Fibroblast of peridontal ligament (primary cell): ENCODE data around the gene CBLC.

Experiments used
- DNase-seq: peaks from one replicate; pipeline ENCODE4 v3.0.0-alpha.2; 2010; ENCODE audit errors: extremely low read depth

CBLC gene

DNA sequence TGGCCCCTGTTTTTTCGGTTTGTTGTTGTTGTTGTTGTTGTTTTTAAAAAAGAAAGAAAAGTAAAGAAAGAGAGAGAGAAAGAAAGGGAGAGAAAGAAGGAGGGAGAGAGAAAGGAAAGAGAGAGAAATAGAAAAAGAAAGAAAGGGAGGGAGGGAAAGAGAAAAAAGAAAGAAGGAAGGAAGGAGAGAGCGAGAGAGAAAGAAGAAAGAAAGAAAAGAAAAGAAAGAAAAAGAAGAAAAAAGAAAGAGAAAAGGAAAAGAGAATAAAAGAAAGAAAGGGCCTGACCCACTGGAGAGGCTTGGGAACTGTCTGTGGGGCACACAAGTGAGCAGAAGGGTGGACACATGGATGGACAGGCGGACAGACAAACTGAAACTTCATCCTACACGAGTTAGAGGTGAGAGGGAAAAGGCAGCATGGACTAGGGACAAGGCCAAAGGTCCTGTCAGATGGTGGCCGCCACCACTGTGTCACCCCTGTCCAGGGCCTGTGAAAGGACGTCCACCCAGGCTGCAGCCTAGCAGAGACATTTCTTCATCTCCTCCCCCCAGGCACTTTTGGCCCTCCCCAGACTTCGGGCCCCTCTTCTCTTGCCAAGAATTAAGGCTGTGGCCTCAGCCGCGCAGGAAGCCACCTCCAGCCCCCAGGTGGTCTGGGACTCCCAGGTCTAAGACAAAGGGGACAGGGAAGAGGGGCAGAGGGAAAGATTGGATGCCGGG lies 22.1 kb downstream of the CBLC start:
- DNase-seq, result no peak

DNA sequence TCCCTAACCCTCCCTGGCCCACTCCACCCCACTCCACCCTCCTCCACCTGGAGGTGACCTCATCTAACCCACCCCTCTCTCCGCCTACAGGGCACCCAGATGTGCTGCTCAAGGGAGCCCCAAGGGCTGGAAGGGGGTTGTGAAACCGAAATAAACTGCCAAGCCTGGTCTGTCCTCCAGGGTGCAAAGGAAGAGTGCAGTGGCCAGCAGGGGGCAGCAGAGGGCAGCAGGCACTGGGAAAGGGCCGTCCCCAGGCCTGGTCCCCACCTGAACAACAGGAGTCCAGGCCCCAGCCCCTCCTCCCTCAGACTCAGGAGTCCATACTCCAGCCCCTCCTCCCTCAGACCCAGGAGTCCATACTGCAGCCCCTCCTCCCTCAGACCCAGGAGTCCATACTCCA lies 22.8 kb downstream of the CBLC start:
- DNase-seq, result peak; percentile 64

DNA sequence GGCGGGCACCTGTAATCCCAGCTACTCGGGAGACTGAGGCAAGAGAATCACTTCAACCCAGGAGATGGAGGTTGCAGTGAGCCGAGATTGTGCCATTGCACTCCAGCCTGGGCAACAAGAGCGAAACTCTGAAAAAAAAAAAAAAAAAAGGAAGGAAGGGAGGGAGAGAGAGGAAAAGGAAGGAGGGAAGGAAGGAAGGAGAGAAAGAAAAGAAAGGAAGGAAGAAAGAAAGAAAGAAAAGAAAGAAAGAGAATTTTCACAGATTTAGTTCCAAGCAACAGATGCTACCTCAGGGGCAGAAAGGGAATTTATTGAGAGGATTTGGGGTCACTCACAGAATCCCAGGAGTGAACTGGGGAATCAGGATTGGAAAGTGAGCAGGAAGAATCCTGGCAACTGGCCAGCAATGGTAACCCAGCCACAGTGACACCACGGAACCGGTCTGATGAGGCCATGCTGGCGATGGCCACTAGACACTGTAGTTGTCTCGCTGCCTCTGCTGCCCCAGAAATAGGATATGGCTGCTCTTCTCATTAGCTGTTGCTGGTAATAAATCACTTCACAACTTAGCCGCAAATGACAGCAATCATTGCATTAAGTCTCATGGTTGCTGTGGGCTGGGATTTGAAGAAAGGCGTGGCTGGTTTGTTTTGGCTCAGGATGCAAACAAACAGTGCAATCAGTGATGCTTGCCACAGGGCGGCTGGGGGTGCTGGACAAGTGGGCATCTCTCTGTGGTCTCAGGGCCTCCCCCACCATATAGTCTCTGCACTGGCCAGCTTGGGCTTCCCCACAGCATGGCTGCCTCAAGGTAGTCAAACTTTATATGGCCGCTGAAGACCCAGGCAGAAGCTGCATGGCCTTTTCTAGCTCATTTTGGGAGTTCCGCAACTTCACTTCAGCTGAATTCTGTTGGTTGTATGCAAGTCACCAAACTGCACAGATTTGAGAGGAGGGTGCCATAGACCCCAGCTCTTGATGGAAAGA lies 26.0 kb downstream of the CBLC start:
- DNase-seq, result no peak

- no peak for DNase-seq
These were observed 28.6 kb downstream of the CBLC start for GRCh38 chr19:44806291-44806690.

GRCh38 chr19:44807162-44807561 lies 29.5 kb downstream of the CBLC start:
- DNase-seq, result no peak

GRCh38 chr19:44807652-44808462 lies 30.2 kb downstream of the CBLC start:
- DNase-seq, result peak; percentile 18

- DNase-seq, result peak; percentile 44
These were observed 31.0 kb downstream of the CBLC start, which contains the start of gene BCAM for GRCh38 chr19:44808463-44809371. Gene BCAM, plus strand, starts transcription at chr19:44809103. Its CDS starts 22 bp downstream, at chr19:44809125.

- no peak for DNase-seq
These were observed 32.0 kb downstream of the CBLC start for GRCh38 chr19:44809577-44810233.

DNA sequence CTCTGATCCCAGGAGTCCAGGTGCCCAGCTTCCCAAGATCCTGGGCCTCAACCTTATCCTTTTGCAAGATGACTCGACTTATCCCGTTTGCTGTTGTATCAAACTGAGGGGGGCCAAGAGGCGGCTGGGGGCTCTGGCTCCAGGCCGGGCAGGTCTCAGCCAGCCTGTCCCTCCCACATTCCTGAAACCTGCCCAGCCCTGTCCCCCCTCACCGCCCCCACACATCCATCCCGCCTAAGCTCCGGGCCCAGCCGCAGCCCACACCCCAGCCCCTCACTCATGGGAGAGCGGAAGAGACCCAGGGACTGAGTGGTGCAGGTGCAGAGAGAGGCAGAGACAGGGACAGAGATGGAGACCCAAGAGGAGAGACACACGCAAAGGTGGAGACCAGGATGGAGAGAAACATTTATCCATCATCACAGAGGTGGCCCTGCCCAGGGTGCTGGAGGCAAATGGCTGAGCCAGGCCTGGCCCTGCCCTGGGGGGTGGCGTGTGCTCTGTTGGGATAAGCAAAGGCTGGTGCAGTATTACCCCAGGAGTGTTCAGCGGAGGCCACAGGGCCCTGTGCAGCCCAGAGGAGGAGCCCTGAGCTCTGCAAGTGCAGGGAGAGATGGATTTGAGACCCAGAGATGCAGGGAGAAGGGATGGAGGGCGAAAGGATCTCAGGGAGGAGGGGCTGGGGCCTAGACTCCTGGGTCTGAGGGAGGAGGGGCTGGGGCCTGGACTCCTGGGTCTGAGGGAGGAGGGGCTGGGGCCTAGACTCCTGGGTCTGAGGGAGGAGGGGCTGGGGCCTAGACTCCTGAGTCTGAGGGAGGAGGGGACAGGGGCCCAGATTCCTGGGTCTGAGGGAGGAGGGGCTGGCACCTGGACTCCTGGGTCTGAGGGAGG lies 32.8 kb downstream of the CBLC start:
- DNase-seq, result no peak

DNA sequence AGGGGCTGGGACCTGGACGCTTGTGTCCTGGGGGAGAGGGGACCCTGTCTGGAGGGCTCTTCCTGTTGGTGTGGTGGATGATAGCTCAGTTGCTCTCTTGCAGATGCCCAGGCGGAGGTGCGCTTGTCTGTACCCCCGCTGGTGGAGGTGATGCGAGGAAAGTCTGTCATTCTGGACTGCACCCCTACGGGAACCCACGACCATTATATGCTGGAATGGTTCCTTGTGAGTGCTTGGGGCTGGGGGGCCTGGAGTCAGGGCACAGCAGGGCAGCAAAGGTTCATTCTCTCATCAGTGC lies 33.4 kb downstream of the CBLC start:
- no peak for DNase-seq

GRCh38 chr19:44812142-44812718 lies 34.5 kb downstream of the CBLC start:
- DNase-seq, result no peak

DNA sequence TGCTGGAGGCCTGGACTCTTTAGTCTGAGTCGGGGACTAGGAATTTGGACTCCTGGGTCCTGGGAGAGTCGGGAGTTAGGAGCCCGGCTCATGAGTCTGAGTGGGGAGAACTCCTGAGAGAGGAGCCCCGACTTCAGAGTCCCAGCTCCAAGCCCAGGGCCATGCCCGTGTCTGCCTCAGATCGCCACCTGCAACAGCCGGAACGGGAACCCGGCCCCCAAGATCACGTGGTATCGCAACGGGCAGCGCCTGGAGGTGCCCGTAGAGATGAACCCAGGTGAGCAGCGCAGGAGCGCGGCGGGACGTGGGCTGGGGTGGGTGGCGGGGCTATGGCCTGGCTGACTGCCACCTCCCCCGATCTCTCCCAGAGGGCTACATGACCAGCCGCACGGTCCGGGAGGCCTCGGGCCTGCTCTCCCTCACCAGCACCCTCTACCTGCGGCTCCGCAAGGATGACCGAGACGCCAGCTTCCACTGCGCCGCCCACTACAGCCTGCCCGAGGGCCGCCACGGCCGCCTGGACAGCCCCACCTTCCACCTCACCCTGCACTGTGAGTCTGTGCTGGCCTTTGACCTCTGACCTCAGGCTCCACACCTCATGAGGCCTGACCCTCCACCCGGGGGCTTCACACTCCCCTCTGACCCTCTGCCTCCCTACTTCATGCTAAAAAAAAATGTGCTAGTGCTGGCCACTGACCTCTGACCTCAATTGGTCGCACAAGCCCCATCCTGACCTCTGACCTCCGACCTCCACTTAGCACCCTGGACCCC lies 35.6 kb downstream of the CBLC start:
- DNase-seq, result no peak

DNA sequence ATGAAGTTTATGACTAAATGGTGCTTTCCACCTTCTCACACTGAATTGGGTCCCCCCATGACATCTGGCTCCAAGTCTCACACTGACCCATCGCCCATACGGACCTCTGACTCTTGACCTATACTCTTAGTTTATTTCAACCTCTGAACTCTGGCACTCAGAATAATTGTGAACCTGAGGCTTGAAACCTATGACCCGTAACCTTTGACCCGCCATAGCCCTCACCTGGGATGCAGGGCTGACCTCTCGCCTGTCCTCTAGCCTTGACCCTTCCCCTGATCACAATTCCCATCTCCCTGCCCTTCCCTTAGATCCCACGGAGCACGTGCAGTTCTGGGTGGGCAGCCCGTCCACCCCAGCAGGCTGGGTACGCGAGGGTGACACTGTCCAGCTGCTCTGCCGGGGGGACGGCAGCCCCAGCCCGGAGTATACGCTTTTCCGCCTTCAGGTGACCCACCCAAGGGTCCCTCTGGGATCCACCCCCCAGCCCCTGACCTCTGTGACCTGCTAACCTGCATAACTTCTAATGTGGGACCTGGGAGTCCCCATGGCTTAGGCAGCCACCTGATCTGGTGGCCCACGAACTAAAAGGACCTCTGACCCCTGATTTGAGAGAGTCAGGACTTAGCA lies 36.3 kb downstream of the CBLC start:
- no peak for DNase-seq

DNA sequence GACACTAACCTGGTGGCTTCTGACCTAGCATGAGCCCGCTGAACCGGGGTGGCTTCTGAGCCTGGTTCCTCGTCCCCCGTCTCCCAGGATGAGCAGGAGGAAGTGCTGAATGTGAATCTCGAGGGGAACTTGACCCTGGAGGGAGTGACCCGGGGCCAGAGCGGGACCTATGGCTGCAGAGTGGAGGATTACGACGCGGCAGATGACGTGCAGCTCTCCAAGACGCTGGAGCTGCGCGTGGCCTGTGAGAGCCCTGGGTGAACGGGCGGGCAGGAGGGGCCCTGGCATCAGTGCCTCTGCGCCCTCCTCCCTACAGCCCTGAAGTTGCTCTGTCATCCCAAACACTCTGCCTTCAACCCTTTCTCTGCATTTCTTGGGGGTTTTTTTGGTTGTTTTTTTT lies 36.8 kb downstream of the CBLC start:
- no peak for DNase-seq

- DNase-seq, result no peak
These were observed 38.6 kb downstream of the CBLC start for GRCh38 chr19:44816301-44816700.

GRCh38 chr19:44817725-44818465 lies 40.2 kb downstream of the CBLC start:
- DNase-seq, result no peak

- DNase-seq, result no peak
These were observed 40.9 kb downstream of the CBLC start for GRCh38 chr19:44818466-44819031.
